Nasal cavity respiratory epithelium epithelial cell of viscerocranial mucosa (primary cell): ENCODE data around the gene VWC2. TPM values are rescaled to one million over a fixed set of nuclear protein-coding genes. Genes with fewer than 3 reads are reported as not detected.

Experiments used
- total RNA-seq: library from RNA; depleted of rRNA; stranded (reverse); fragments of >200 nt; gene quantifications from 2 replicates; pipeline ENCODE4 v1.2.3, GENCODE V29; 2014

Gene VWC2
- total RNA-seq, result not detected in 2 replicates

GRCh38 chr7:49773218-49773935 lies at the start of gene VWC2:
Gene VWC2, plus strand, starts transcription at chr7:49773638. Its CDS starts 1,798 bp downstream, at chr7:49775436.

